WTC11 (cell line): Measurements from ENCODE around the gene PARM1. TPM values are rescaled to one million over a fixed set of nuclear protein-coding genes. Genes with fewer than 3 reads are reported as not detected.

Experiments used
- ATAC-seq: fragments of 200-7000 bp; cut with Tn5 transposase; 2 replicates; pipeline ENCODE4 v1.10.0; 2021; ENCODE audit warnings: mild to moderate bottlenecking, moderate library complexity
- CTCF ChIA-PET: fragments of 300-600 bp; sonication (Branson Sonifier 250); formaldehyde crosslinking; loops from one replicate; lab custom pipeline; 2021; ENCODE audit warnings: antibody characterized with exemption; lab: Charles Lee
- POLR2A ChIA-PET: fragments of 350-600 bp; sonication (Branson Sonifier 250); formaldehyde crosslinking; loops from one replicate; lab custom pipeline; 2021; ENCODE audit warnings: antibody characterized with exemption; lab: Charles Lee
- DNase-seq: peaks from one replicate; pipeline ENCODE4 v3.0.0; 2021; ENCODE audit warnings: low spot score
- H3K27ac Mint-ChIP-seq: 2 replicates; pipeline ENCODE4 v1.8.0; 2021; ENCODE audit warnings: mixed read lengths
- H3K27me3 Mint-ChIP-seq: 2 replicates; pipeline ENCODE4 v1.8.0; 2021; ENCODE audit warnings: low read depth, mild to moderate bottlenecking, moderate library complexity, mixed read lengths
- H3K36me3 Mint-ChIP-seq: 2 replicates; pipeline ENCODE4 v1.8.0; 2021; ENCODE audit warnings: mixed read lengths
- H3K4me1 Mint-ChIP-seq: 2 replicates; pipeline ENCODE4 v1.8.0; 2022; ENCODE audit warnings: mixed read lengths
- H3K4me3 Mint-ChIP-seq: 2 replicates; pipeline ENCODE4 v1.8.0; 2021; ENCODE audit warnings: mild to moderate bottlenecking, moderate library complexity, mixed read lengths
- H3K9me3 Mint-ChIP-seq: 2 replicates; pipeline ENCODE4 v1.8.0; 2021; ENCODE audit warnings: mixed read lengths
- ARID4B ChIP-seq: sonication (generic); formaldehyde crosslinking; IDR thresholded peaks from 2 replicates; pipeline ENCODE4 v1.8.0; 2023; ENCODE audit warnings: missing genetic modification reagents, mild to moderate bottlenecking, borderline replicate concordance
- ATF3 ChIP-seq: sonication (generic); formaldehyde crosslinking; conservative IDR thresholded peaks from 2 replicates; pipeline ENCODE4 v1.8.1; 2022; ENCODE audit warnings: mild to moderate bottlenecking, missing genetic modification reagents
- CREM ChIP-seq: sonication (generic); formaldehyde crosslinking; IDR thresholded peaks from 2 replicates; pipeline ENCODE4 v1.8.1; 2022; ENCODE audit warnings: mild to moderate bottlenecking, missing genetic modification reagents, moderate library complexity
- CTCF ChIP-seq: fragments of 200-600 bp; IDR thresholded peaks from 2 replicates; pipeline ENCODE4 v1.8.0; 2022; ENCODE audit warnings: antibody characterized with exemption
- E2F1 ChIP-seq: sonication (generic); formaldehyde crosslinking; IDR thresholded peaks from 2 replicates; pipeline ENCODE4 v1.8.0; 2022; ENCODE audit warnings: mild to moderate bottlenecking, missing genetic modification reagents
- EMX1 ChIP-seq: fragments of 250-450 bp; sonication (Bioruptor Pico); IDR thresholded peaks from 2 replicates; pipeline ENCODE4 v1.8.0; 2021; ENCODE audit warnings: mild to moderate bottlenecking
- ETV6 ChIP-seq: sonication (generic); formaldehyde crosslinking; IDR thresholded peaks from 2 replicates; pipeline ENCODE4 v1.8.1; 2022; ENCODE audit warnings: mild to moderate bottlenecking, missing genetic modification reagents
- FOXJ3 ChIP-seq: sonication (generic); formaldehyde crosslinking; IDR thresholded peaks from 2 replicates; pipeline ENCODE4 v1.9.0; 2021; ENCODE audit warnings: missing genetic modification reagents, mild to moderate bottlenecking, borderline replicate concordance
- HMGA2 ChIP-seq: fragments of 250-450 bp; sonication (Bioruptor Pico); IDR thresholded peaks from 2 replicates; pipeline ENCODE4 v1.4.0; 2021; ENCODE audit warnings: mild to moderate bottlenecking, moderate library complexity
- KAT7 ChIP-seq: sonication (generic); formaldehyde crosslinking; IDR thresholded peaks from 2 replicates; pipeline ENCODE4 v1.8.1; 2023; ENCODE audit warnings: missing genetic modification reagents, mild to moderate bottlenecking, borderline replicate concordance
- MAX ChIP-seq: sonication (generic); formaldehyde crosslinking; IDR thresholded peaks from 2 replicates; pipeline ENCODE4 v1.8.0; 2022; ENCODE audit warnings: mild to moderate bottlenecking, missing genetic modification reagents
- MLX ChIP-seq: sonication (generic); formaldehyde crosslinking; IDR thresholded peaks from 2 replicates; pipeline ENCODE4 v1.8.1; 2023; ENCODE audit warnings: mild to moderate bottlenecking, missing genetic modification reagents, moderate library complexity
- MYBL2 ChIP-seq: sonication (generic); formaldehyde crosslinking; IDR thresholded peaks from 2 replicates; pipeline ENCODE4 v1.8.1; 2023; ENCODE audit warnings: mild to moderate bottlenecking, moderate library complexity, missing genetic modification reagents
- TEAD4 ChIP-seq: sonication (generic); formaldehyde crosslinking; IDR thresholded peaks from 2 replicates; pipeline ENCODE4 v1.8.0; 2022; ENCODE audit warnings: mild to moderate bottlenecking, missing genetic modification reagents
- ZNF121 ChIP-seq: sonication (generic); formaldehyde crosslinking; IDR thresholded peaks from 2 replicates; pipeline ENCODE4 v1.8.0; 2023; ENCODE audit warnings: missing genetic modification reagents
- ZNF219 ChIP-seq: sonication (generic); formaldehyde crosslinking; IDR thresholded peaks from 2 replicates; pipeline ENCODE4 v1.8.0; 2023; ENCODE audit warnings: missing genetic modification reagents, mild to moderate bottlenecking, borderline replicate concordance
- ZNF263 ChIP-seq: sonication (generic); formaldehyde crosslinking; IDR thresholded peaks from 2 replicates; pipeline ENCODE4 v1.8.1; 2022; ENCODE audit warnings: low read depth, mild to moderate bottlenecking, moderate library complexity, missing genetic modification reagents
- ZNF281 ChIP-seq: sonication (generic); formaldehyde crosslinking; IDR thresholded peaks from 2 replicates; pipeline ENCODE4 v1.8.0; 2023; ENCODE audit warnings: mild to moderate bottlenecking, missing genetic modification reagents
- ZNF512 ChIP-seq: sonication (generic); formaldehyde crosslinking; IDR thresholded peaks from 2 replicates; pipeline ENCODE4 v1.8.1; 2022; ENCODE audit warnings: missing genetic modification reagents, borderline replicate concordance
- total RNA-seq: library from RNA; stranded (reverse); gene quantifications from 3 replicates; pipeline ENCODE4 v1.2.3, GENCODE V29; 2021

Gene PARM1
- total RNA-seq, 1 experiment from 2014 or later, result 6.3 TPM

GRCh38 chr4:75048208-75048879 is 115.4 kb downstream of the PARM1 start:
- H3K9me3 Mint-ChIP-seq, result peaks cover 7% of the 10 kb centered on the region
- no peaks in the 10 kb centered on the region for H3K27me3 Mint-ChIP-seq
- no peak for TF ChIP-seq ZNF512
- TF ChIP-seq CTCF, result peak; percentile 43
- TF ChIP-seq E2F1, result no peak
- TF ChIP-seq, all 79 proteins: peak for 1
- Mint-ChIP-seq H3K4me1 (peaks cover 20% of the 10 kb centered on the region), H3K36me3 (no peaks in the 10 kb centered on the region; the same call in 1 of the 2 replicates), H3K4me3 (no peak overlapping the region), H3K27ac (no peak overlapping the region)
- DNase-seq (peak; percentile 57), ATAC-seq (peak; percentile 78)
- ChIA-PET CTCF (no interaction called here), POLR2A (no interaction called here)

GRCh38 chr4:75051431-75051830 is 118.5 kb downstream of the PARM1 start:
- CTCF ChIA-PET, result no interaction called here

GRCh38 chr4:75053352-75053751 is 120.4 kb downstream of the PARM1 start:
- Mint-ChIP-seq H3K4me1 (peaks cover 9% of the 10 kb centered on the region), H3K27ac (no peak overlapping the region), H3K36me3 (no peaks in the 10 kb centered on the region), H3K9me3 (no peaks in the 10 kb centered on the region), H3K4me3 (no peak overlapping the region), H3K27me3 (no peaks in the 10 kb centered on the region)
- DNase-seq, result no peak
- POLR2A ChIA-PET, result no interaction called here
- CTCF ChIA-PET, result no interaction called here
- no peak for ATAC-seq
- TF ChIP-seq EMX1, result no peak
- no peak for TF ChIP-seq MYBL2
- TF ChIP-seq CREM (CRISPR knock-in tag), result no peak
- no peak for TF ChIP-seq TEAD4
- no peak for TF ChIP-seq MLX (CRISPR knock-in tag)
- TF ChIP-seq ZNF219, result no peak
- no peak for TF ChIP-seq ZNF263
- no peak for TF ChIP-seq KAT7
- no peak for TF ChIP-seq FOXJ3
- TF ChIP-seq ETV6 (CRISPR knock-in tag), result no peak
- no peak for TF ChIP-seq ZNF121 (CRISPR knock-in tag)
- no peak for TF ChIP-seq ARID4B
- TF ChIP-seq ZNF281, result no peak

More at GRCh38 chr4:75051431-75051830, 118.5 kb downstream of the PARM1 start:
- Mint-ChIP-seq H3K27me3 (no peaks in the 10 kb centered on the region), H3K4me3 (no peak overlapping the region)
- no peak for TF ChIP-seq MAX (CRISPR knock-in tag)
- no peak for TF ChIP-seq ATF3 (CRISPR knock-in tag)
- TF ChIP-seq HMGA2, result no peak
- TF ChIP-seq, all 79 proteins: peak for 0
- Mint-ChIP-seq H3K27ac (no peak overlapping the region), H3K36me3 (no peaks in the 10 kb centered on the region), H3K9me3 (no peaks in the 10 kb centered on the region), H3K4me1 (peaks cover 20% of the 10 kb centered on the region)
- ATAC-seq (no peak), DNase-seq (no peak)
- POLR2A ChIA-PET, result no interaction called here
